GM13977 (cell line): ENCODE data around the gene SYCE3.
"Not testable (repeated sequence)": the region's sequence is repeated elsewhere in the genome, so short reads cannot be mapped to it uniquely, and the experiment has no call there.

Source experiments
- DNase-seq: peaks from one replicate; pipeline ENCODE4 v3.0.0; 2012; ENCODE audit warnings: low spot score
- CTCF ChIP-seq: IDR thresholded peaks from 2 replicates; pipeline ENCODE4 v1.5.1; 2012; ENCODE audit warnings: mild to moderate bottlenecking, control low read depth; ENCODE audit not compliant: insufficient read depth; ENCODE audit errors: extremely low read depth, missing control alignments
- in situ Hi-C: fragments of 300-500 bp; cut with MboI; formaldehyde crosslinking; loops from one replicate; pipeline ENCODE4 v1.12.0; 2022; ENCODE audit warnings: low sequenced_read_pairs, low pct_unique_long_range_greater_than_20kb, mixed read lengths, inconsistent platforms; ENCODE audit not compliant: unreplicated experiment

Gene SYCE3

GRCh38 chr22:50608996-50609395 lies 46.3 kb upstream of the SYCE3 start:
- DNase-seq: no peak
- no peak for TF ChIP-seq CTCF
- in situ Hi-C loops: no loop called here

- DNase-seq, in situ Hi-C loops: not testable (repeated sequence)
Observed at GRCh38 chr22:50608058-50608840, 45.5 kb upstream of the SYCE3 start.

- DNase-seq: peak; percentile 26
- in situ Hi-C loops: no loop called here
- TF ChIP-seq CTCF: no peak
Observed at GRCh38 chr22:50607659-50608020, 44.9 kb upstream of the SYCE3 start.

- peak; percentile 23 for DNase-seq
- no peak for TF ChIP-seq CTCF
- in situ Hi-C loops: no loop called here
Observed at GRCh38 chr22:50606946-50607658, 44.4 kb upstream of the SYCE3 start.

GRCh38 chr22:50606165-50606945 lies 43.6 kb upstream of the SYCE3 start:
- peak; percentile 50 for TF ChIP-seq CTCF
- in situ Hi-C loops: no loop called here
- peak; percentile 65 for DNase-seq

GRCh38 chr22:50605613-50606074 lies 42.9 kb upstream of the SYCE3 start:
- in situ Hi-C loops: no loop called here
- peak; percentile 30 for DNase-seq

More at GRCh38 chr22:50605613-50606074, 42.9 kb upstream of the SYCE3 start:
- no peak for TF ChIP-seq CTCF
